NCI-H446 treated with DMSO at 0.1 percent for 48 hours (cell line): Measurements from ENCODE around the gene TRAPPC2B.

Source experiments
- DNase-seq: peaks from one replicate; lab custom pipeline; 2025; lab: John Stamatoyannopoulos, UW

The TRAPPC2B gene

DNA sequence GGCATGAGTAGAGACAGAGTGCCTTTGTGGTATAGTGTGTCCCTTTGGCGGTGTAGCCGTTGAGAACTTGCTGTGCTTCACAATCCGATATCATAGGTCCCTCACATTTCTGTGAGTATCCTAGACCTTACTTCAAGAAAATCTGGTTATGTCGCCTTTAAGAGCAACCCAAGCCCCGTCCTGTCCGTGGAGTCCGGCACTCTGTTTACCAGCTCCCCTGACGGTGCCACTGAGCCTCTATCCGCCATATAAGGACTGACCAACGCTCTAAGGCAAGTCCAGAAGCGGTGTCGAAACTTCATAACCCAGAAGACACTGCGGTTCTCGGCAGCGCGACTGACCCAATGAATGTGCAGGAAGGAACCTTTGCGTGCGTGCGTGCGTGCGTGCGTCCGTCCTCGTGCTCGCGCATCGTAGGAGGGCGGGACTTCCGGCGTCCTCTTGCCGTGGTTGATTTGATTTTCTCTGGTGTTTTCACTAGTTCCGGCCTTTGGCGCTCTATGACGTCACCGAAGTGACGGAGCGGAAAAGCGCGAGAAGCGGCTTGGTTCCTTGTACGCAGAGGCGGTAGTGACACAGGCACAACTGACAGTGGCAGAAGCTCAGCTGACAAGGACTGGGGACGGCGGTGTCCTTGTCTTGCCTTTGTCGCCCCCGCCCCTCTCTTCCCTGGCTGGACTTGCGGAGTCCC is at the start of gene TRAPPC2B, which contains the start of gene ZNF547:
TRAPPC2B (plus strand) TSS at position 555 of the 691 bp plus-strand sequence. CDS start 1,283 bp downstream, outside the sequence.
ZNF547 (plus strand) TSS at position 555 of the 691 bp plus-strand sequence. CDS start 5,005 bp downstream, outside the sequence.
- DNase-seq = peak; percentile 98

DNA sequence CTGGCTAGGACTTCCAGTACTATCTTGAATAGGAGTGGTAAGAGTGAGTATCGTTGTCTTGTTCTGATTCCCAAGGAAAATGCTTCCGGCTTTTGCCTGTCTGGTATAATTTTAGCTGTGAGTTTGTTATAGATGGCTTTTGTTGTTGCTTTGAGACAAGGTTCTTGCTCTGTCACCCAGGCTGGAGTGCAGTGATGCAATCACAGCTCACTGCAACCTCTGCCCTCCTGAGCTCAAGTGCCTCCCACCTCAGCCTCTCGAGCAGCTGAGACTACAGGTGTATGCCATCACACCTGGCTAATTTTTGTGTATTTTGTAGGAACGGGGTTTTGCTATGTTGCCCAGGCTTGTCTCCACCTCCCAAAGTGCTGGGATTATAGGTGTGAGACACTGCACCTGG is 49.2 kb upstream of the TRAPPC2B start:
- no peak for DNase-seq

DNA sequence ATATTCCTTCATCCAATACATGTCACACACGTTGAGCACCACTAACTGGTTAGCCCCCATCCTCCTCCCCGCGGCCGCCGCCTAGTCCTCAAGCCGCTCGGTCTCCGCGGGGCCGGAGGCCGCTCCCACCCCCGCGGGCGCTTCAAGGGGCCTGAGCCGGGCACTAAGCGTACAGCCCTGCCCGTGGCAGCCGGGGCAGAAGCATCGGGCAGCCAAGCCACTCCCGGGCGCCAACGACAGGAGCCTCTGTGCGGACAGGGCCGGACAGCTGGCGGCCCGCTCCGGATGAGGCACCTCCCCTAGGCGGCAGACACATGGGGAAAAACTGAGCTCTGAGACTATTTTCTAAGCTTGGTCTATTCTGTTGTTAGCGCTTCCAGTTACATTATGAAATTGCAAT is 45.8 kb upstream of the TRAPPC2B start:
- no peak for DNase-seq

DNA sequence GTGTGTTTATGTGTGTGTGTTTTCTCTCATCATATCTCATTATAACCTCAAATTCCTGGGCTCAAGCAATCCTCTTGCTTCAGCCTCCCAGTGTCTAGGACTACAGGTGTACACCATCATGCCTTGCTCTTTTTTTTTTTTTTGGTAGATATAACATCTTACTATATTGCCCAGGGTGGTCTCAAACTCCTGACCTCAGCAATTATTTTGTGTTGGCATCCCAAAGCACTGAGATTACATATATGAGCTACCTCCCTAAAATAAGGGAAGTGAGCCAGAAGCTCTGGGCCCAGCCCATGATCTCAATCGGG is 43.5 kb upstream of the TRAPPC2B start:
- DNase-seq = no peak

DNA sequence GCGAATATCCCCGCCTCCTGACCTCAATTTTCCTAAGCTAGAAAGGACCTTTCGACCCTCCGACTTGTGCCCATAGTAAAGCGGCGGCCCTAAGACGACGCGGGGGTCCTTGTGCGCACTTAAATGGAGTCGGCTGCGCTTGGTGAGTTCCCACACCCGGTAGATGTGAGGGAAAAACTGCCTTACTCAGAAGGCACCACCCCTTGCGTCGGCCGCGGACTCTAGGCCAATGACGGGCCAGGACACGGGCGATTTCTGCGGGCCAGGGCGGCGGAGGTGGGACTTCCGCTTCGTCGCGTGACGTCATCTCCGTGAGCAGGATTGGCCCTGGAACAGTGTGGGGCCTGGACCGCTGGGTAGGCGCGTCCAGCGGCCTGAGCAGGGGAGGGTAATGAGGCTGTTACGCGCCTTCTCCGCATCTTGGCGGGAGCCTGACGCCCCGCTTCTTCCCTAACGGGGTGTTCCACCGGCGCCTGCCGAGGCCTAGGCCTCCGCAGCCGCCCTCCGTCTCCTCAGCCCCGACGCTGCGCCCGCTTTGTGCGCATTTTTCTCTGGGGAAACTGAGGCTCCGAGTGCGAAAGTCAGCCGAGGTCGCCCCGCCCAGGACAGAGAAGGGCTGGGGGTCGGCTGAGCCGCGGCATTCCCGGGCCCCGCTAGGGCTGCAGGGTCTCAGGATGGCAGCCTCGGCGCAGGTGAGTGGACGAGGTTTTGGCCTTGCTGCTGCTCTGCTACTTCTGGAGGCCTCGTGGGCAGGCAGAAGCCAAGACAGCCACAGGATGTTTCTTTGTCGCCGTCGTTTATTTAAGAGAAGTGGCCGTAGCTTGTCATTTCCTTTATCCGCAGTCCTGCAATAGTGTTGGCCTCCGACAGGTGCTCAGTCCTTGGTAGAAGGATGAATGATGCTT is 42.9 kb upstream of the TRAPPC2B start, which contains the start of gene ZNF543:
ZNF543 (plus strand) TSS at position 293 of the 905 bp plus-strand sequence; CDS start at position 675, 382 bp downstream.
- DNase-seq = peak; percentile 89

DNA sequence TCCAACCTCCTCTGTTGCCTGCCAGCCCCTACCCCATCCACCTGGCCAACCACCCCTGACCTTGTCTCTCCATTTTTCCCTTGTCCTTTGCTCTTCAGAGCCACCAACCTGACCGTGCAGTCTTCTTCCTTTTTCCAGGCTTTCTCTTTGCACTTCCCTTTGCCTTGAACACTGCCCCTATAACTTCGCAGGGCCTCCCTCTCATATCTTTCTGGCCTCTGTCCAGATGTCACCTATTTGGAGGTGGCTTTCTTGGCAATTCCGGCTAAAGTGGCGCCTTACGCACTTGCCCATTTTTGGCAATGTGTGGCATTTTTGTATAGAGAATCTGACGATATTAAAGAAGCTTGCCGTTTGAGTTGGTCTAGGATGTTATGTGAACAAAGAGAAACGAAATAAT is 42.2 kb upstream of the TRAPPC2B start:
- DNase-seq = no peak

DNA sequence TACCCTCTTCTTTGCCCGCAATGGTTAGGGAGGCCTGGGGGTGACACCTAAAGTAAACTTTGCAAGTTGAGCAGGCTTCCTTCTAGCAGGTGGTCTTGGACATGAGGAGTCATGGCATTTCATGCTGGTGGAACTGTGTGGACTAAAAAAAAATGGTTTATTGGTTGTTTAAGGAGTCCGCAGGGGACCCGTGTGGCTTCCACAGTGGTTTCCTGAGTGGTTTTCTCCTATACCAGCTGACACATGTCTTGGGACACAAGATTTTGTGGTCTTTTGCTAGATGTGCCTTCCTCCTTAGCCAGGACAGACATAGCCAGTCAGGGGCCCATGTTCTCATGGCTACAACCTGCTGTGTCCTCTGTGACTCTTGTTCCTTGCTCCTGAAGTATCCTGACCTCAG is 41.6 kb upstream of the TRAPPC2B start:
- DNase-seq = no peak

DNA sequence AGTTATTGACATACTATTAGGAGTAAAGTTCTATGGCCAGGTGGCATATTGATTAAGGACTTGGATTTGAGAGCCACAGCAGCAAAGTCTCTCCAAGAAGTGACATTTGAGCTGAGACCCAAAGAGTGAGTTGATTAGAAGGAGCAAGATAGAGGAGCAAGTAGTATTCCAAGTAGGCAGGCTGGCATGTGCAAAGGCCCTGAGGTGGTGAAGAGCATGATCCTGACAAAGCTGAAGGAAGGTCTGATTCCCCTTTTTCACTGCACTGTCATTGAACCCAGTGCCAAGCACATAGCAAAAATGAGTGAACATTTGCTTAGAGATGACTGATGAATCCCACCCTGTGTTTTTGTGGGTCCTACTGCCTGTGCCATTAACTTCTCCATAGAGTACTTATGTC is 38.4 kb upstream of the TRAPPC2B start:
- no peak for DNase-seq

DNA sequence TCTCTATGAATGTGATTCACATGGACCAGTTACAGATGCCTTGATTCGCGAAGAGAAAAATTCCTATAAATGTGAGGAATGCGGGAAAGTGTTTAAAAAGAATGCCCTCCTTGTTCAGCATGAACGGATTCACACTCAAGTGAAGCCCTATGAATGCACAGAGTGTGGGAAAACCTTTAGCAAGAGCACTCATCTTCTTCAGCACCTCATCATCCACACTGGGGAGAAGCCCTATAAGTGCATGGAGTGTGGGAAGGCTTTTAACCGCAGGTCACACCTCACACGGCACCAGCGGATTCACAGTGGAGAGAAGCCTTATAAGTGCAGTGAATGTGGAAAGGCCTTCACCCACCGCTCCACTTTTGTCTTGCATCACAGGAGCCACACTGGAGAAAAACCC is 35.4 kb upstream of the TRAPPC2B start:
- DNase-seq = no peak

DNA sequence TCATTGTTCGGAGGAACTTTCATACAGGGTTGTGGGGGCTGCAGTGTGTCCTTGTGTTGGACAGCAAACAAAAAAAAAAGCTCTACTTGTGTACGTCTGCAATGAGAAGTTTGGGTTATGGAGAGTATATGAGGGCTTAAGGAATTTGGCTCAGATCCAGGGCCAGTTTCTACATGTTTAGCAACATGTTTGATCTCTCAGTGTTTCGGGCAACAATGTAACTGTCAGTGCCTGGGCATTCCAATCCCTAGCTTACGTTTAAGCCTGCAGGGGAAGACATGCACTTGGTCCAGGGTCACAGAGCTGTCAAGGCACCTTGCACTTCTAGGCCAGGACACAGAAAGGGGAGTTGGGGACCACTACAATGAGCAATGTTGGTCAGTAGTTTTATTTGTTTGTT is 29.2 kb upstream of the TRAPPC2B start:
- DNase-seq = no peak

DNA sequence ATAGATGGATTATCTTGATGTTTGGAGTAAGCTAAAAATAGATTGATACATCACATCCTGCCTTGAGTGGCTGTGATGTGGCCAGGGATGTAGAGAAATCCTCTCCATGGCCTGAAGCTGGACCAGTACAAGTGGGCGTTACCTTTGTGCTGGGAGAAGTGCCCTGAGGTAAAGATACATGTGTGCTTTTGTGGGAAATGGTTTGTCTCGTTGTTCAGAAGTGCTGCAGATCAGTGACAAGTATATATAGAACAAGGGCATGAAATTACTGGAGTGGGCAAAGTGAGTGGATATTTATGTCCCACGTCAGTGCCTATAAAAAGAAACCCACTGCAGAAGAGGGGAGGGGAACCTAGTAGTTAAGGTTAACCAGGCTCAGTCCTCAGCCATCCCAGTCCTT is 24.5 kb upstream of the TRAPPC2B start:
- no peak for DNase-seq

DNA sequence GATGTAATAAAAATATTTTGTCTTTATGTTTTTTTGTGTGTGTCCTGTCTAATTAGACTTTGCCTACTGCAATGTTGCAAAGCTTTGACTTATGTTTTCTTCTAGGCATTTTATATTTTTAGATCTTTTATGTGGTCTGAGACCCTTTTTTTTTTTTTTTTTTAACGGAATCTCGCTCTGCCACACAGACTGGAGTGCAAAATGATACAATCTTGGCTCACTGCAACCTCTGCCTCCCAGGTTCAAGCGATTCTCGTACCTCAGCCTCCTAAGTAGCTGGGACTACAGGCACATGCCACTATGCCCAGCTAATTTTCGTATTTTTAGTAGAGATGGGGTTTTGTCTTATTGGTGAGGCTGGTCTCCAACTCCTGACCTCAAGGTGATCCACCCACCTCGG is 20.8 kb upstream of the TRAPPC2B start:
- no peak for DNase-seq

DNA sequence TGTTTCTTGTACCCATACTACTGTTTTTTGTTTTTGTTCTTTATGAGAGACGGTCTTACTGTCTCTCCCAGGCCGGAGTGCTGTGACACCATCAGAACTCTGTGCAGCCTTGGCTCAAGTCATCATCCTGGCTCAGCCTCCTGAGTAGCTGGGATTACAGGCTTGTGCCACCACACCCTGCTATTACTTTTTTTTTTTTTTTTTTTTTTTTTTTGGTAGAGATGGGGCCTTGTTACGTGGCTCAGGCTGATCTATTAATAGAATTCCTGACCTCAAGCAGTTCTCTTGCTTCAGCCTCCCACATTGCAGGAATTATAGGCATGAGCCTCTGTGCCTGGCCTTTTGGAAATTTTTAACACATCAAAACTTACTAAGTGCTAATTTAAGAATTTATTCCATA is 15.2 kb upstream of the TRAPPC2B start:
- DNase-seq = no peak

DNA sequence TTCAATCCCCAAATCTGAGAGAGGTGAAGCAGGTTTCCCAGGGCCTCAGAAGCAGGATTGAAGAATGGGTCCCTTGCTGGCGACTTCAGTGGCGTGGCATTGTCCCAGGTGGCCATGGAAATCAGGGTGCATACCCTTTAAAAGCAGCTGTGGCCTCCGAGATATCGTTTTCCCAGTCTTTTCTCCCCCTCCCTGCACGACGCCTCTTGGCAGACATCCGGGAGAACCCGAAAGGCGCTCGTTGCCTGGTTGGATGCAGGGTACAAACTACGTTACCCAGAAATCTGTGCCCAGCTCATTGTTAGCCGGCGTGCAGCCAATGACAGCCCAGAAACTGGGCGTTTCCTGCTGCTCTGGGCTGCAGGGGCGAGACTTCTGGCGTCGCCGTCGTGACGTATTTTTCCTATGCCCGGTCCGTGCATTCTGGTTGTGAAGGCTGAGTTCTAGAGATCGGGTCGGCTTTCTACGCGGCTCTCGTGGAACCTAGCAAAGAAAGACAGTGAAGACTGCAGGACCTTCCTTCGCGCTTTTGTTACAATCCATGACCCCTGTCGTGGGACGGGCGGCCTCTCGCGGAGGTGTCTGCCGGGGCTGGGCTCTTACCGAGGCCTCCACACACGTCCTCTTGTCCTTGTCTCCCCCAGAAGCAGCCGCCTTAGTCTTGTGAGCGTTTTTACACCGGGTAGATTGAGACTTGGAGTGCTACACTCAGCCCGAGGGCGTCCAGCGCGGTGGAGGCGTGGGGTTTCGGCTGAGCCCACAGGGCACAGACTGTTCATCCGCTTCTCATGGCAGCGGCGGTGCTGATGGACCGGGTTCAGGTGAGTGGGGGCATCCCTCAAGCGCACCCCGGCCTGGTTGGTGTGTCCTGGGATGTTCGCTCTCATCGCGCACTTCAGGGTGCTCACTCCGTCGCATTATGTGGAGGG is 12.2 kb upstream of the TRAPPC2B start, which contains the start of gene ZNF304:
ZNF304 (plus strand) TSS at position 395 of the 929 bp plus-strand sequence; CDS start at position 789, 394 bp downstream.
- peak; percentile 89 for DNase-seq

DNA sequence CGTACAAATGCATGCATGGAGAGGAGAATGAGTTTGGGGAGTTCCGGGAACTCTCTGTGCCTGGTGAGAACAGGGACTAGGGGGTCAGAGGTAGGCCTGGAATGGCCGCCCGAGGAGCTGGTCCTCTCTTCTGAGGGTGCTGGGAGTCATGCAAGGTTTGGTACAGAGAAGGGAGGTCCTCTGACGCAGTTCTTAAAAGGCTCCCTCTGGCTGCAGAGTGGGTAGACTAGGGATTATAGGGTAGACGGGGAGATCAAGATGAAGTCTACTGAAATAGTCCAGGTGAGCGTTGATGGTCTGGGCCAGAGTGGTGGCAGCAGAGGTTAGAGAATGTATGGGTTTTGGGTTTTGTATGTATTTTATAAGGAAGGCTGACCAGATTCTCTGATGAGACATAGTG is 11.5 kb upstream of the TRAPPC2B start:
- DNase-seq = no peak

DNA sequence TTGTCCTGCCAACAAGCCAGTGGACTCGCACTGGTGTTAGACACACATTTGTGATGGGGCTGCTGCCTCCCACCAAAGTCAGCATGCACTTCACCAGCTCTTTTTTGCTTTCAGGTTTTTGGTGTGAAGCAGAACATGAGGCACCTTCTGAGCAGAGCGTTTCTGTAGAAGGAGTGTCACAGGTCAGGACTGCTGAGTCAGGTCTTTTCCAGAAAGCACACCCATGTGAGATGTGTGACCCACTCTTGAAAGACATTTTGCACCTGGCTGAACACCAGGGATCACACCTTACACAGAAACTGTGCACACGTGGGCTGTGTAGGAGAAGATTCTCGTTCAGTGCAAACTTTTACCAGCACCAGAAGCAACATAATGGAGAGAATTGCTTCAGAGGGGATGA is 7.4 kb upstream of the TRAPPC2B start:
- DNase-seq = no peak

DNA sequence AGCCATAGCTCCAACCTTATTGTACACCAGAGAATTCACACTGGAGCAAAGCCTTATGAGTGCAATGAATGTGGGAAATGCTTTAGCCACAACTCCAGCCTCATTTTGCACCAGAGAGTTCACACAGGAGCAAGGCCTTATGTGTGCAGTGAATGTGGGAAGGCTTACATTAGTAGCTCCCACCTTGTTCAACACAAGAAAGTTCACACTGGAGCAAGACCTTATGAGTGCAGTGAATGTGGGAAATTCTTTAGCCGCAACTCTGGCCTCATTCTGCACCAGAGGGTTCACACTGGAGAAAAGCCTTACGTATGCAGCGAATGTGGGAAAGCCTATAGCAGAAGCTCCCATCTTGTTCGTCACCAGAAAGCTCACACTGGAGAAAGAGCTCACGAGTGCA is 5.9 kb upstream of the TRAPPC2B start:
- no peak for DNase-seq

DNA sequence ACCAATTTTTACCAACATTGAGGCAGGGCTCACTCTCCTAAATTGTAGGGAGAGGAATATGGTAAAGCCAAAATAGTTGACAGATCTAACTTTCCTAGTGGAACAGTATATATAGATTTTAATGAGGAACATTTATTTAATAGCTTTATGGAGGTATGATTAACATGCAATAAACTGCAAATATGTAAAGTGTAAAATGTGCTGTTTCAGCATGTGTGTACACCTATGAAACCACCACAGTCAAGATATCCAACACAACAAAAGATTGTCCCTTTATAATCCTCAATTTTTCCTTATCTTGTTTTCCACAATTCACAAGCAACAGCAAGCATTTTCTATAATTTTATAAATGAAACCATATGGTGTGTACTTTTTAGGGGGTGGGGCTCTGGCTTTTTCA is 4.1 kb upstream of the TRAPPC2B start:
- DNase-seq = no peak

DNA sequence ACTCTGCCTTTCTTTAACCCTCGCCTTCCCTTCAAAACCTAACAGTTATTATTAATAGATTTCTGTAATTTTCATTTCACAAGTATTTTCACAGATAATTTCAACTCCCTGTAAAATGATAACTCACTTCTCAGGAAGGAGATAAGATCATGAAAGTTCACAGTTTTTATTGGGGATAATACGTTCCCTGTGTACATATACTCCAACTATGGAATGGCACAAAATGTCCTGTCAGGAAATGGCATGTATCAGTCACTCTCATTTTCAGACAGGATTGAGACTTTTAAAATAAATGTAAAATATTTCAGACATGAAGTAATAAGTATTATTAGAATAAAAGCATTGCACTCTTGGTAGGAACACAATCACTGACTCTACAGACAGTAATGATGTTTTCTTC is 932 bp upstream of the TRAPPC2B start:
- no peak for DNase-seq

DNA sequence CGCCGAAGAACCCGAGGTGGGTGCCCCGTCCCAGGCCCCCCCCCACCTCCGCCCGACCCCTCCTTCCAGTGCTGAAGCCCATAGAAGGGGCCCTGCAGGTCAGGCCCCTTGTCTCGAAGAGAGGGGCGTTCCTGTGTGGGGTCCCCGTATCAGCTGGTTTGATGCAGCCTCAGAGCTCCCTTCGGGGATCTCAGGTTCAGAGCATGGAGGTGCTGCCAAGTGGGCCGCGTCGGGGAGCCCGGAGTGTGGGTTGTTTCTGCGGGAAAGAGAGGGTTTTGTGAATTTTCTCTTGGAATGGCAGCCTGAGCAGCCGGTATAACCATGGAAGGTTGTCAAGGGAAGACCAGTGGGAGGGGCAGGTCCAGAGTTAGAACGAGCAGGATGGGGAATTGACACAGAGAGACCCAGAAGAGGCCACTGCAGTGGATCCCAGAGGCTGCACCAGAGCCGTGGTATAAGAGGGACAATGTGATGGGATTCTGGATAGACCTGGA is 384 bp downstream of the TRAPPC2B start:
- DNase-seq = no peak

DNA sequence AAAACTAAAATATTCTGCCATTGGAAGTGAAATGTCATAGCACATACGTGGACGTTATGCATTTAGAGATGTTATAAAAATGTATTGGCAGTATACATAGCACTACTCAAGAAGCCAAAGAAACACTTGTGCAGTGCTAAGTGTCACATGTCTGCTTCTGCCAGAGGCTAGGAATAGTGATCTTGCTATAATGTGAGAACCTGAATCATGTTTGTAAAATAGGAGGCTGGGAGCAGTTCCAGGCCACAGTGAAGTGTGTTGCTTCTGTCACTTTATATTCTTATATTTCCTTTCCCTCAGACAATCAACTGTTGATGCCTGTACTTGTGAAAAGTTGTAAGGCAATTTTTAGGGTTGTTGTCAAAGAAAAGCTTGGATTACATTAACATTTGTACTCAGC is 3.4 kb downstream of the TRAPPC2B start:
- DNase-seq = no peak

DNA sequence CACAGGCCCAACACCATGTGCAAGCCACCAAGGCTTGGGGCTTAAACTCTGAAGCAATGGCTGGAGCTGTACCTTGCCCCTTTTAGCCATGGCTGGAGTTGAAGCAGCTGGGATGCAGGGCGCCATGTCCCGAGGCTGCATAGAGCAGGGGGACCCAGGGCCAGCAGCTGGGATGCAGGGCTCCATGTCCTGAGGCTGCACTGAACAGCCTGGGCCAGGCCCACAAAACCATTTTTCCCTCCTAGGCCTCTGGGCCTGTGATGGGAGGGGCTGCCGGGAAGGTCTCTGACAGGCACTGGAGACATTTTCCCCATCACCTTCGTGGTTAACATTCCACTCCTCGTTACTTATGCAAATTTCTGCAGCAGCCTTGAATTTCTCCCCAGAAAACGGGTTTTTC is 10.8 kb downstream of the TRAPPC2B start:
- DNase-seq = no peak
